GM10266 (cell line): ENCODE results near the gene PIAS2.
A peak's percentile ranks its signal among the peaks of the same experiment; 100 is the strongest.

Source experiments
- DNase-seq: peaks from one replicate; pipeline ENCODE4 v3.0.0; 2012; ENCODE audit errors: extremely low spot score
- TF ChIP-seq, protein P1 (sequence below): IDR thresholded peaks from 2 replicates; pipeline ENCODE4 v1.5.1; 2012; ENCODE audit warnings: mild to moderate bottlenecking, low read depth; ENCODE audit not compliant: control insufficient read depth, insufficient read depth; ENCODE audit errors: missing control alignments

Gene PIAS2

DNA sequence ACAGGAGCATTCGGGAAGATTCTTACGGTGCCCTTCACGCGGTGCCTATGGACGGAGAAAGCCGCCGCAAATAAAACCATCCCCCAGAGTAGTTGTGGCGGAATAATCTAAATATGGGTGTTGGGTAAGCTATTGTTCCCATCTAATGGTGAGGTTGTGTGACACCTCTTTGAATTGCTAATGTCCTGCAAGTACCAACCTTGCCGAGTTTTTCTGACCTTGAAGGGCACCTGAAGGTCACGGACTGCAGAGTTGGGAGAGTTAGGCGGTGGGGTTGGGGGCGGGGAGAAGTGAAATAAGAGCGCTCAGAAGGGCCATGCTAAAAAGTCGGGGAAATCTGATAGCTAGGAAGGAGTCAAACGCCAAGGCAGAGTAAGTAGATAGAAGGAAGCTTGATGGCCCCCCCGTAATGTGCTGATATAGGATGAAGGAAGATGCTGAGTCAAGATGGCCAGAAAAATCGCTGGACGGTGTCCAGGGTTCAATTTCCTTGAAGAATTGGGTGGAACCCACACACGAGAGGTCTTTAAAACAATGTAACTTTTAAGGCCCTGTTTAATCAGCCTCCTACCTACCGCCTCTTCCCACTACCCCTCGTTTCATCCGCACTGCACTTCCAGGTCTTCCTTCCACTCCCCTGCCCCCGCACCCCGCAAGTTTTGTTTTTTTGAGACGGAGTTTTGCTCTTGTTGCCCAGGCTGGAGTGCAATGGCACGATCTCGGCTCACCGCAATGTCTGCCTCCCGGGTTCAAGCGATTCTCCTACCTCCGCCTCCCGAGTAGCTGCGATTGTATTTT is 695 bp upstream of the PIAS2 start:
- TF ChIP-seq, protein P1, sequence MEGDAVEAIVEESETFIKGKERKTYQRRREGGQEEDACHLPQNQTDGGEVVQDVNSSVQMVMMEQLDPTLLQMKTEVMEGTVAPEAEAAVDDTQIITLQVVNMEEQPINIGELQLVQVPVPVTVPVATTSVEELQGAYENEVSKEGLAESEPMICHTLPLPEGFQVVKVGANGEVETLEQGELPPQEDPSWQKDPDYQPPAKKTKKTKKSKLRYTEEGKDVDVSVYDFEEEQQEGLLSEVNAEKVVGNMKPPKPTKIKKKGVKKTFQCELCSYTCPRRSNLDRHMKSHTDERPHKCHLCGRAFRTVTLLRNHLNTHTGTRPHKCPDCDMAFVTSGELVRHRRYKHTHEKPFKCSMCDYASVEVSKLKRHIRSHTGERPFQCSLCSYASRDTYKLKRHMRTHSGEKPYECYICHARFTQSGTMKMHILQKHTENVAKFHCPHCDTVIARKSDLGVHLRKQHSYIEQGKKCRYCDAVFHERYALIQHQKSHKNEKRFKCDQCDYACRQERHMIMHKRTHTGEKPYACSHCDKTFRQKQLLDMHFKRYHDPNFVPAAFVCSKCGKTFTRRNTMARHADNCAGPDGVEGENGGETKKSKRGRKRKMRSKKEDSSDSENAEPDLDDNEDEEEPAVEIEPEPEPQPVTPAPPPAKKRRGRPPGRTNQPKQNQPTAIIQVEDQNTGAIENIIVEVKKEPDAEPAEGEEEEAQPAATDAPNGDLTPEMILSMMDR: no peak
- DNase-seq: peak; percentile 58

DNA sequence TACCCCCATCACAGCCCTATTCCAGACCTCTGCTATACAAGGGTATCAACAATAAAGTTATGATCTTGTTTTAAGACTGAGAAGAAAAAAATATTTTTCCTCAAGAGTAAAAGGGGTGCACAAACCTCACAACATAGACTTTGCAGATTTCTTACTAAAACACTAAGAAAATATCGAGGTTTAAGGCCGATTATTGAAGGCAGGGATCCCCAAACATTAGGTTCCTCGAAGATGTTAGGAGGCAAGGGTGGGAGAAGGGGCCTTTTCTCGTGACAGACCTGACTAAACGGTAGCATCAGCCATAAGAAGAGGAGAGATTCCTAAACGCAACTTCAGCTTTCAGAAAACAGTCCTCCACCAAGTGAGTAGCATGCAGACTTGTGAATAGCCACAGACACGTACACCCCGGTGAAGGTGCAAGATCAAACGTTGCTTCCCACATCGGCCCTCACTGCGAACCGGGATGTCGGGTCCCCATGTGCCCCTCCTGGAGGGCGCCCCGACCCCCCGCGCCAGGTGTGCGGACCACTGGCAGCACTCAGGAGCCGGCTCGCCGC is 678 bp downstream of the PIAS2 start:
- peak; percentile 75 for DNase-seq
- TF ChIP-seq, protein P1: no peak

DNA sequence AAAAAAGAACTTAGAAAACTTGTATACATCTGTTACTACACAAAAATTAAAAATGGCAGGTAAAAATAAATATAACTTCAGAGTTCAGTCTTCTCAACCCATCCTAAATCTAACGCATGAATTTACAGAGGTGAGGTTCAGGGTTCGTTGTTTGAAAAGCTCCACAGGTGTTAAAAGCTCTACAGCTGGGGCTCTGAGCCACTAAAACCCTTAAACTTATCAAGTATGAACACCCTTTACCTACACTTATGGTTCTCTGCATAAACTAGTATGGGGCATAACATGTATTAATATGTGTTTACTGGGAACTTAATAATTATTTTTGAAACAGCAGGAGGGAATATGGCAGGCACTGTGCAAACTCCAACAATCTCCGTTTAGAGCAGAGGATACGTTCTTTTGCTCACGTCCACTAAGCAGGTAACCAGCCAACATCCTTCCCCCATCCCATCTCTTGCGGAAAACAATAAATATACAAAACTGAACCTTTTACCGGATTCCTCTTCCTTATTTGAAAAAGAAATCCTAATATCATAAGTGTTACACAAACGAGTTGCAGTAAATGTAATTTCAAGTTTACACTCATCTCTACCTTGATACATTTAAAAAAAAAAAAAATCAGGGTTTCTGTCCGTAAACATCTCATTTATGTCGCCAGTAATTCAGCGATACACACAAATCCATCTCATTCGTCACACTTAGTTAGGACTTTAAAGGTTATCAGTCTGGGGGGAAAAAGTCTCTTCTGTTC is 1.3 kb downstream of the PIAS2 start:
- no peak for DNase-seq
- TF ChIP-seq, protein P1: no peak

DNA sequence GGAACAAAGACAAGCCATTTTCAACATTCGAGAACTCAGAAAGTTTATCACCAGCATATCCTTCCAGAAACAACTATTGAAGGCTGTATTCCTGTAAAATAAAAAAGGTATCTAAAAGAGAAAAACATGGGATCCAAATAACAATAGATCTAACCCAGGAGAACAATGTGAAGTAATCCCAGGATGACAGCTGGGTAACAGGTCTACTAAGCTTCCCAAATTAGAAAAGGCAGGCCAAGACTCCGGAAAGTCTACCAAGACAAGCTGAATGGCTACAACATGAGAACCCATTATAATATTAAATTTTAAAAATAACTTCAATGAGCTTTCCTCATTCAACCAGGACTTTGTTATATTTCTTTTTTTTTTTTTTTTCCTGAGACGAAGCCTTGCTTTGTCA is 6.5 kb downstream of the PIAS2 start:
- no peak for DNase-seq
- TF ChIP-seq, protein P1: no peak

DNA sequence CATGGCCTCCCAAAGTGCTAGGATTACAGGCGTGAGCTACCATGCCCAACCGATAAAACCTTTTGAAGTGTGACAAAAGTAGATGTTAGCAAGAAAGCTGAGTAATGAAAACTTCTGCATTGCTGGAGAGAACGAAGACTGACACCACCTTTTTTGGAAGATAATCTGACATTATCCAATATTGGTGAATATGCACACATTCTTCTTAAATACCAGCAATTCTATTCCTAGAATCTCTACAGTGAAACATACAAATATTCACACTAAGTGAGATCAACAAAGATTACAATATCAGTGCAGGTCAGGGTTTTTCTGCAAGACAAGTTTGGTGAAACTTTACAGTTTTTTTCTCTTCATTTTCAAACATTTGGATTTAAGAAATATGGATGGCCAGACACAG is 7.8 kb downstream of the PIAS2 start:
- TF ChIP-seq, protein P1: no peak
- no peak for DNase-seq

DNA sequence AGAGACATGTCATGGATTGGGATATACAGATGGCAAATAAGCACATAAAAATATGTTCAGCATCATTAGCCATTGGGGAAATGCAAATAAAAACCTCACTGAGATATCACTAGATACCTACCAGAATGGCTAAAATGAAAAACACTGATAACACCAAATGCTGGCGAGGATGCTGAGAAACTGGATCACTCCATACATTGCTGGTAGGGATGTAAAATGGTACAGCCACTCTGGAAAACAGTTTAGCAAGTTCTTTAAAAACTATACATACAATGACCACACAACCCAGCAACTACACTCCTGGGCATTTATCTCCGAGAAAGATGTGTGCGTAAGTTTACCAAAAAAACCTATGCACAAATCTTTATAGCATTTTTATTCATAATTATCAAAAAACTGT is 13.9 kb downstream of the PIAS2 start:
- TF ChIP-seq, protein P1: no peak
- no peak for DNase-seq

DNA sequence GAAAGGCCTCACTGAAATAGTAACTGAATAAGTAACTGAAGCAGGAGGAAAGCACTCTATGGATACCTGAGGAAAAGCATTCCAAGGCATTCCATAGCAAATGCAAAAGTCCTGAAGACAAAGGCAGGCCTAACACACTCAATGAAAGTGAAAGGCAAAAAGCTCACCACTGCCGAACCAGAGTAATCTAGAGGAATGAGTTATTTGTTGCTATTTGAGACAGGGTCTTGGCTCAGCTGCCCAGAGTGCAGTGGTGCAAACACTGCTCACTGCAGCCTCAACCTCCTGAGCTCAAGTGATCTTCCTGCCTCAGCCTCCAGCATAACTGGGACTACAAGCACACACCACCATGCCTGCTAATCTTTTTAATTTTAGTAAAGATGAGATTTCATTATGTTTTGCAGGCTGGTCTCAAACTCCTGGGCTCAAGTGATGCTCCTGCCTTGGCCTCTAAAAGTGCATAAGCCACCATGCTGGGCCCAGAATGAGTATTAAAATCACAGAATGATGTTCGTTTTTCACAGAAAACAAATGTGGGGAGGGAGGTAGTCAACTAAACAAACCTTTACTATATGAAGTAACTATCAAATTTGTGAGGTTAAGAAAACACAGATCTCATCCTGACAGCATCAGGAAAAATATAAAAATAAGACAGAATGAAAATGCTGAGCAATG is 17.9 kb downstream of the PIAS2 start:
- no peak for DNase-seq
- TF ChIP-seq, protein P1: no peak
